ENCODE data around the gene CZIB. TPM values are rescaled to one million over a fixed set of nuclear protein-coding genes. Genes with fewer than 3 reads are reported as not detected.

The CZIB gene
- total and polyA plus RNA-seq, 2 of the 8 experiments (the other 6 are each of a cell fraction or from before 2014, with no cell fraction given) = 46.5 to 48.0 TPM

GRCh38 chr1:53180951-53181350 lies 39.5 kb downstream of the CZIB start:
- ChIA-PET CTCF (ENCODE audit: partially characterized antibody) (interaction anchor here (0.6 to 3.2 kb wide), 29 partner anchors 9 to 757 kb away, joined by 3 to 31 read pairs (median 4); partner anchors contain the start of gene ECHDC2), POLR2A (ENCODE audit: partially characterized antibody) (no interaction called here)
- H4K91ac ChIP-seq (replicated peaks; ENCODE audit: insufficient read length, low read length) = no peak overlapping the region
- WGBS, 2 experiments (ENCODE audit: extremely low coverage in 1 of 2, insufficient coverage in 1 of 2, insufficient read length in 1 of 2, insufficient replicate concordance in 2 of 2, low coverage in 1 of 2, low lambda C conversion rate in 2 of 2, missing lambda C conversion rate in 1 of 2) = 95% methylated on average over 5 of the region's 5 CpGs; no CpG with 5 or more reads in 1 of the 2 experiments
- no peak overlapping the region for H3K4me3 ChIP-seq (ENCODE audit: extremely low read depth in 1 of 4, insufficient read depth in 2 of 4, low read depth in 3 of 4, low read length in 4 of 4)
- H2BK15ac ChIP-seq (ENCODE audit: low read length) = no peak overlapping the region
- TF ChIP-seq, protein P1, sequence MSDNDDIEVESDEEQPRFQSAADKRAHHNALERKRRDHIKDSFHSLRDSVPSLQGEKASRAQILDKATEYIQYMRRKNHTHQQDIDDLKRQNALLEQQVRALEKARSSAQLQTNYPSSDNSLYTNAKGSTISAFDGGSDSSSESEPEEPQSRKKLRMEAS (IDR thresholded peaks at IDR 0.05) = no peak
- no peak for TF ChIP-seq CHD1 (IDR thresholded peaks at IDR 0.05; ENCODE audit: low read depth, low read length)
- no peak overlapping the region for H3K14ac ChIP-seq (ENCODE audit: insufficient read length)
- H3K9ac ChIP-seq (replicated peaks in 1 of 4; ENCODE audit: extremely low read depth in 1 of 4, low read depth in 3 of 4, low read length in 3 of 4) = no peak overlapping the region
- H3K4ac ChIP-seq (replicated peaks; ENCODE audit: insufficient read length, low read depth, low read length) = no peak overlapping the region
- H2BK5ac ChIP-seq (ENCODE audit: low read depth, low read length) = no peak overlapping the region
- no peak overlapping the region for H2BK12ac ChIP-seq (ENCODE audit: low read depth, low read length)
- H3K23me2 ChIP-seq (ENCODE audit: low read depth, low read length) = no peaks in the 10 kb centered on the region
- H4K8ac ChIP-seq (ENCODE audit: extremely low read depth, insufficient read depth, low read length) = no peak overlapping the region
- H3K36me3 ChIP-seq (ENCODE audit: control insufficient read depth in 2 of 4, insufficient read depth in 4 of 4, low read length in 3 of 4) = no peaks in the 10 kb centered on the region
- H2AFZ ChIP-seq (ENCODE audit: low read length) = no peak overlapping the region
- no peak overlapping the region for H3K27ac ChIP-seq (ENCODE audit: low read depth, low read length)
- H2AK5ac ChIP-seq (ENCODE audit: low read depth, low read length) = no peak overlapping the region
- no peak overlapping the region for H2BK120ac ChIP-seq (replicated peaks; ENCODE audit: low read depth, low read length)
- no peaks in the 10 kb centered on the region; a peak in 3 of 7 replicates for H3K27me3 ChIP-seq (replicated peaks in 1 of 4; ENCODE audit: control insufficient read depth in 3 of 4, extremely low read depth in 1 of 4, insufficient read depth in 3 of 4, low read length in 3 of 4)
- H3K23ac ChIP-seq (ENCODE audit: insufficient read length) = no peak overlapping the region
- H3K9me3 ChIP-seq (ENCODE audit: insufficient read depth in 2 of 2, low read depth in 1 of 2, low read length in 1 of 2) = no peaks in the 10 kb centered on the region
- H3K79me1 ChIP-seq (ENCODE audit: low read depth, low read length) = no peaks in the 10 kb centered on the region
- no peak for FAIRE-seq
- H3K79me2 ChIP-seq (ENCODE audit: control insufficient read depth in 1 of 2, insufficient read depth in 2 of 2, low read length in 2 of 2) = no peaks in the 10 kb centered on the region
- no peak overlapping the region for H2BK20ac ChIP-seq (ENCODE audit: low read length)
- no peaks in the 10 kb centered on the region; a peak in 1 of 7 replicates for H3K4me1 ChIP-seq (replicated peaks in 1 of 4; ENCODE audit: control insufficient read depth in 3 of 4, insufficient read depth in 4 of 4, low read length in 3 of 4)
- H4K20me1 ChIP-seq (replicated peaks in 1 of 2; ENCODE audit: control insufficient read depth in 1 of 2, insufficient read depth in 2 of 2, low read length in 2 of 2) = no peaks in the 10 kb centered on the region
- no peak overlapping the region for H3K4me2 ChIP-seq (ENCODE audit: insufficient read depth in 1 of 2, low read depth in 2 of 2, low read length in 2 of 2)
- H4K5ac ChIP-seq (ENCODE audit: insufficient read length, low read depth, low read length) = no peak overlapping the region
- no peak overlapping the region for H3K56ac ChIP-seq (replicated peaks; ENCODE audit: insufficient read length, low read depth, low read length)
- DNase-seq (ENCODE audit: low read depth in 1 of 2, low spot score in 2 of 2) = no peak
- H3K18ac ChIP-seq (ENCODE audit: extremely low read depth, low read length) = no peak overlapping the region
